T-cell (primary cell): ENCODE data around the gene SCN4A. TPM values are rescaled to one million over a fixed set of nuclear protein-coding genes. Genes with fewer than 3 reads are reported as not detected.
"Not testable (repeated sequence)": the region's sequence is repeated elsewhere in the genome, so short reads cannot be mapped to it uniquely, and the experiment has no call there.

Experiments used
- ATAC-seq, 4 experiments: fragments of 200-7000 bp in 3 of 4; fragments of 150-1000 bp in 1 of 4; cut with Tn5 transposase; replicated peaks in 1 of 4; 1 replicate in 3 of 4; 2 replicates in 1 of 4; pipeline ENCODE4 v1.10.0; 2021; ENCODE audit warnings: moderate library complexity in 3 of 4, mild to moderate bottlenecking in 2 of 4, moderate number of reproducible peaks in 1 of 4
- CTCF ChIA-PET, 2 donors: fragments of 300-600 bp; sonication (Branson Sonifier 250); formaldehyde crosslinking; loops; one replicate each; lab custom pipeline; 2022; ENCODE audit warnings: antibody characterized with exemption in 2 of 2; lab: Charles Lee
- POLR2A ChIA-PET, 2 donors: fragments of 300-600 bp; sonication (Branson Sonifier 250); formaldehyde crosslinking; loops; one replicate each; lab custom pipeline; 2022; ENCODE audit warnings: antibody characterized with exemption in 2 of 2; lab: Charles Lee
- DNase-seq, 35 experiments: peaks; one replicate each; pipeline versions ENCODE4 v3.0.0 to v3.0.0-alpha.2; 2013 to 2023
- H3K27ac ChIP-seq: one replicate; pipeline ENCODE4 v1.5.1; 2013; ENCODE audit warnings: low read length
- H3K27me3 ChIP-seq, 2 experiments: replicated peaks in 1 of 2; 1 replicate in 1 of 2; 2 replicates in 1 of 2; pipeline versions ENCODE4 v1.6.1 to v1.7.0; 2013; ENCODE audit warnings: low read length in 1 of 2, mixed read lengths in 1 of 2; ENCODE audit not compliant: control insufficient read depth in 2 of 2, insufficient read depth in 2 of 2; ENCODE audit errors: extremely low read depth in 1 of 2
- H3K36me3 ChIP-seq, 2 donors: 1 replicate in 1 of 2; 2 replicates in 1 of 2; pipeline versions ENCODE4 v1.6.1 to v1.7.0; 2013; ENCODE audit warnings: low read length in 1 of 2; ENCODE audit not compliant: control insufficient read depth in 2 of 2, insufficient read depth in 1 of 2; ENCODE audit errors: extremely low read depth in 1 of 2
- H3K4me1 ChIP-seq, 2 experiments: 1 replicate in 1 of 2; 2 replicates in 1 of 2; pipeline versions ENCODE4 v1.6.1 to v1.7.0; 2013; ENCODE audit warnings: low read length in 2 of 2, mixed read lengths in 1 of 2; ENCODE audit not compliant: insufficient read depth in 2 of 2, control insufficient read depth in 1 of 2; ENCODE audit errors: extremely low read depth in 1 of 2
- H3K4me3 ChIP-seq, 2 donors: 1 replicate in 1 of 2; 2 replicates in 1 of 2; pipeline versions ENCODE4 v1.5.1 to v1.7.0; 2013; ENCODE audit warnings: mild to moderate bottlenecking in 2 of 2, low read length in 1 of 2, moderate library complexity in 1 of 2; ENCODE audit not compliant: control insufficient read depth in 1 of 2; ENCODE audit errors: extremely low read depth in 1 of 2
- H3K9me3 ChIP-seq: 2 replicates; pipeline ENCODE4 v1.7.0; 2013
- H3K27ac Mint-ChIP-seq, 2 donors: one replicate each; pipeline ENCODE4 v1.8.0; 2020 to 2021; ENCODE audit warnings: mild to moderate bottlenecking in 2 of 2, mixed read lengths in 2 of 2
- H3K27me3 Mint-ChIP-seq, 2 donors: one replicate each; pipeline ENCODE4 v1.8.0; 2021 to 2022; ENCODE audit warnings: mixed read lengths in 2 of 2
- H3K36me3 Mint-ChIP-seq: one replicate; pipeline ENCODE4 v1.8.0; 2021; ENCODE audit warnings: mixed read lengths
- H3K4me1 Mint-ChIP-seq, 3 donors: one replicate each; pipeline ENCODE4 v1.8.0; 2020 to 2022; ENCODE audit warnings: mixed read lengths in 3 of 3, mild to moderate bottlenecking in 1 of 3
- H3K4me3 Mint-ChIP-seq, 3 donors: one replicate each; pipeline ENCODE4 v1.8.0; 2020 to 2022; ENCODE audit warnings: mild to moderate bottlenecking in 3 of 3, mixed read lengths in 3 of 3, moderate library complexity in 3 of 3
- H3K9me3 Mint-ChIP-seq, 3 donors: one replicate each; pipeline ENCODE4 v1.8.0; 2020 to 2022; ENCODE audit warnings: mixed read lengths in 3 of 3
- WGBS: methylation state at CpG from one replicate; pipeline ENCODE4 v1.1.5; 2013; ENCODE audit warnings: missing lambda C conversion rate; ENCODE audit not compliant: insufficient coverage; 5-methylcytosine and 5-hydroxymethylcytosine counted together
- total RNA-seq, 35 experiments: library from RNA in 6 of 35; stranded (reverse) in 6 of 35; fragments of 120-200 nt in 1 of 35; gene quantifications; one replicate each; pipeline versions ENCODE4 v1.2.1 to v1.2.4 and lab custom pipeline; 2013 to 2026

SCN4A gene
- total RNA-seq, 5 donors from 2014 or later (not counting 1 experiment from before 2014, with no cell fraction given), result 0.13 to 0.18 (median 0.13) TPM; not detected in 2

DNA sequence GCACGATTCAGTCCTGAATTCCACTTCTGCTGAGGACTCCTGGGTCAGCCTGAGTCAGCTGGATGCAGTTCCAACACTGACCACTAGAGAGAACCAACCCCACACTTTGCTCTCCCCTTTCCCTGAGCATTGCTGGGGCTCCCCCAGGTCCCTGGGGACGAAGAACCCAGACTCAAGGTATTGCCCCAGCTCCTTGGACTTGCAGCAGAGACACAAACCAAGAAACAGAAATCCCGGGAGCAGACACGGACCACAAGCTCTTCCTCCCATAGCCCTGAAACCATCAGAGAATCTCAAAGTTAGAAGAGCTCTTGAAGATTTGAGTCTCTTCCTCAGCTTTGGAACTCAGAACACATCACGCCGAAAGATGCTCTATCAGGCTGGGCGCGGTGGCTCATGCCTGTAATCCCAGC, 53.4 kb downstream of the SCN4A start:
- peaks cover 8 to 13% (median 9%) of the 10 kb centered on the region in 3 donors for H3K4me1 Mint-ChIP-seq
- DNase-seq, result peak; percentile 37 to 89 (median 61)
- peaks cover 0 to 7% of the 10 kb centered on the region in 2 experiments for H3K27me3 ChIP-seq
- ChIA-PET POLR2A (interaction anchor here in 1 of 2 donors (0.6 kb wide), 1 partner anchor 68 kb away, joined by 6 read pairs; no protein-coding TSS in a partner anchor), CTCF (interaction anchor here (0.6 to 2.6 kb wide), 21 partner anchors 9 to 215 kb away, joined by 3 to 23 read pairs (median 6); partner anchors contain the start of genes CSHL1 (in 1 of the 2) and ICAM2 (in 1 of the 2))
- no peak overlapping the region for H3K4me3 Mint-ChIP-seq
- peak overlapping the region; percentile 5 to 69 for H3K27ac Mint-ChIP-seq
- WGBS, result 51% methylated on average over 7 of the region's 8 CpGs
- H3K9me3 ChIP-seq, result no peaks in the 10 kb centered on the region
- no peak overlapping the region for H3K4me3 ChIP-seq
- H3K36me3 Mint-ChIP-seq, result no peaks in the 10 kb centered on the region
- no peak overlapping the region for H3K27ac ChIP-seq
- ATAC-seq, result peak; percentile 91 to 99 (median 94)
- peaks cover 3 to 4% of the 10 kb centered on the region in 2 donors for H3K27me3 Mint-ChIP-seq
- H3K4me1 ChIP-seq, result peaks cover 0 to 10% of the 10 kb centered on the region in 2 experiments
- no peaks in the 10 kb centered on the region for H3K36me3 ChIP-seq
- no peaks in the 10 kb centered on the region for H3K9me3 Mint-ChIP-seq

DNA sequence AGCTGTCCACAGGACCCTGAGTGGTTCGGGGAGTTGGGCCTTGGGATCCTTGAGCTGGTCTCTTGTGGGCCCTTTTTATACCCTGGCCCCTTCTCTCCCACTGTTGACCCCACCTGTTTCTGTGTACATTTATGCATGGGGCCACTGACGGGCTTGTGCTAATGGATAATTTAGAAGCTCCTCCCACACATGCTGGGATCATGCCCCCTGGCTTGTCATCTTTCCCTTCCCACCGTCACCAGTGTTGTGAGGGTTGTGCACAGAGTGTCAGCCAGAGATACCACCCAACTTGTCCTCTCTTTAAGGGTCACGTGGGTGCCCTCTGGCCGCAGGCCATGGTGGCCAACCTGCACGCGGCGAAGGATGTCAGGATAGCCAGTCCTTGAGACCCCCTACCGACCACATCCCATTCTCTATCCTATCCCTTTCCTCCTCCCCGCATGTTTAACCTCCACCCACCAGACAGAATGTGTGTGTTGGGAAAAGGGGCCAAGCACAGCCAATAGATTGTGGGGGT, 53.9 kb downstream of the SCN4A start, which contains the start of gene GH1:
TSS of gene GH1 (minus strand) at position 51 of the 517 bp plus-strand sequence. CDS start 63 bp downstream, outside the sequence.
- H3K36me3 ChIP-seq, H3K4me1 ChIP-seq, H3K27me3 ChIP-seq, H3K9me3 ChIP-seq, H3K9me3 Mint-ChIP-seq, H3K4me3 Mint-ChIP-seq, H3K4me3 ChIP-seq, H3K36me3 Mint-ChIP-seq, H3K27ac ChIP-seq, H3K27me3 Mint-ChIP-seq: not testable (repeated sequence)
- peak in 1 of 4 experiments; percentile 28 for ATAC-seq
- POLR2A ChIA-PET, result interaction anchor here in 1 of 2 donors (0.6 kb wide), 1 partner anchor 68 kb away, joined by 6 read pairs; no protein-coding TSS in a partner anchor
- WGBS, result 60% methylated on average over 2 of the region's 10 CpGs
- Mint-ChIP-seq H3K27ac (peak within 1 kb of the TSS; percentile 5 to 69), H3K4me1 (peaks cover 8 to 13% (median 9%) of the 10 kb centered on the region in 3 donors)
- CTCF ChIA-PET, result interaction anchor here (0.5 to 2.6 kb wide), 20 partner anchors 8 to 215 kb away, joined by 3 to 23 read pairs (median 5); partner anchors contain the start of genes CSHL1 (in 1 of the 2) and ICAM2 (in 1 of the 2)
- DNase-seq, result peak in 1 of 35 experiments; percentile 10

DNA sequence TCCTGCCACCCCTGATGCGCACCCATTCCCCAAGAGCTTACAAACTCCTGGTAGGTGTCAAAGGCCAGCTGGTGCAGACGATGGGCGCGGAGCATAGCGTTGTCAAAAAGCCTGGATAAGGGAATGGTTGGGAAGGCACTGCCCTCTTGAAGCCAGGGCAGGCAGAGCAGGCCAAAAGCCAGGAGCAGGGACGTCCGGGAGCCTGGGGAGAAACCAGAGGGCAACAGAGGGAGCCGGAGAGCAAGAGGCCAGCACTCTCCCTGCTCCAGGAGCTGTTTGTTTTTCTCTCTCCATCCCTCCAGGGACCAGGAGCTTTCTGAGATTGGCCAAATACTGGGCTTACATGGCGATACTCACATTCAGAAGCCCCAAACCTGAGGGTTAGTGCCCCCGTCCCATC, 54.4 kb downstream of the SCN4A start:
- H3K36me3 Mint-ChIP-seq, result no peaks in the 10 kb centered on the region
- H3K36me3 ChIP-seq, result no peaks in the 10 kb centered on the region
- no peaks in the 10 kb centered on the region for H3K9me3 ChIP-seq
- H3K27me3 ChIP-seq, result peaks cover 0 to 7% of the 10 kb centered on the region in 2 experiments
- no peak overlapping the region for H3K4me3 Mint-ChIP-seq
- no peak overlapping the region for H3K27ac ChIP-seq
- no peak overlapping the region for H3K4me3 ChIP-seq
- no peak overlapping the region for H3K27ac Mint-ChIP-seq
- 96% methylated on average over 4 of the region's 10 CpGs for WGBS
- ChIA-PET CTCF (interaction anchor here (0.5 to 2.6 kb wide), 9 partner anchors 28 to 215 kb away, joined by 3 to 14 read pairs (median 4); no protein-coding TSS in a partner anchor), POLR2A (no interaction called here)
- no peaks in the 10 kb centered on the region for H3K9me3 Mint-ChIP-seq
- no peak for ATAC-seq
- H3K27me3 Mint-ChIP-seq, result peaks cover 3 to 4% of the 10 kb centered on the region in 2 donors
- H3K4me1 Mint-ChIP-seq, result peaks cover 8 to 13% (median 9%) of the 10 kb centered on the region in 3 donors
- DNase-seq, result no peak
- peaks cover 0 to 10% of the 10 kb centered on the region in 2 experiments for H3K4me1 ChIP-seq

DNA sequence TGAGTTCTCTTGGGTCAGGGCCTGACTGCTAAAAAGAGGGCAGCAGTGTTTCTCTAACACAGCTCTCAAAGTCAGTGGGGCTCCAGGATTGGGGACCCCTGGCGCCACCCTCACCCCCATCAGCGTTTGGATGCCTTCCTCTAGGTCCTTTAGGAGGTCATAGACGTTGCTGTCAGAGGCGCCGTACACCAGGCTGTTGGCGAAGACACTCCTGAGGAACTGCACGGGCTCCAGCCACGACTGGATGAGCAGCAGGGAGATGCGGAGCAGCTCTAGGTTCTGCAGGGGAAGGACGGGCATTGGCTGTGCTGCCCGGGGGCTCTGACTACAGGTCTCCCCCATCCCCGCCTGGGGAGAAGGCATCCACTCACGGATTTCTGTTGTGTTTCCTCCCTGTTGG, 55.1 kb downstream of the SCN4A start:
- no peak overlapping the region for H3K4me3 ChIP-seq
- DNase-seq, result no peak
- H3K9me3 ChIP-seq, result no peaks in the 10 kb centered on the region
- no peaks in the 10 kb centered on the region for H3K36me3 ChIP-seq
- H3K4me1 Mint-ChIP-seq, result peaks cover 8 to 13% (median 9%) of the 10 kb centered on the region in 3 donors
- 89% methylated on average over 6 of the region's 13 CpGs for WGBS
- no peaks in the 10 kb centered on the region for H3K9me3 Mint-ChIP-seq
- ChIA-PET CTCF (interaction anchor here (0.6 to 1.1 kb wide), 3 partner anchors 29 to 216 kb away, joined by 3 to 4 read pairs (median 3); no protein-coding TSS in a partner anchor), POLR2A (no interaction called here)
- ATAC-seq, result no peak
- H3K27me3 Mint-ChIP-seq, result peaks cover 3 to 4% of the 10 kb centered on the region in 2 donors
- H3K36me3 Mint-ChIP-seq, result no peaks in the 10 kb centered on the region
- peaks cover 0 to 7% of the 10 kb centered on the region in 2 experiments for H3K27me3 ChIP-seq
- no peak overlapping the region for H3K27ac Mint-ChIP-seq
- H3K27ac ChIP-seq, result no peak overlapping the region
- peaks cover 0 to 10% of the 10 kb centered on the region in 2 experiments for H3K4me1 ChIP-seq
- no peak overlapping the region for H3K4me3 Mint-ChIP-seq

DNA sequence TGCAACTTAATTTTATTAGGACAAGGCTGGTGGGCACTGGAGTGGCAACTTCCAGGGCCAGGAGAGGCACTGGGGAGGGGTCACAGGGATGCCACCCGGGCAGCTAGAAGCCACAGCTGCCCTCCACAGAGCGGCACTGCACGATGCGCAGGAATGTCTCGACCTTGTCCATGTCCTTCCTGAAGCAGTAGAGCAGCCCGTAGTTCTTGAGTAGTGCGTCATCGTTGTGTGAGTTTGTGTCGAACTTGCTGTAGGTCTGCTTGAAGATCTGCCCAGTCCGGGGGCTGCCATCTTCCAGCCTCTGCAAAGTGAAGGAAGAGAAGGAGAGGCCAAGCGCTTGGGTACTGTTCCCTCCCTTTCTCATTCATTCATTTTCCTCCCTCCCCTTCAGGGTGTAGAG, 55.5 kb downstream of the SCN4A start:
- no CpG with 5 or more reads among the region's 11 CpGs for WGBS
- DNase-seq, H3K4me1 ChIP-seq, H3K27me3 ChIP-seq, H3K27ac ChIP-seq, H3K9me3 ChIP-seq, H3K4me3 Mint-ChIP-seq, H3K27ac Mint-ChIP-seq, H3K9me3 Mint-ChIP-seq, H3K36me3 ChIP-seq, H3K4me3 ChIP-seq, POLR2A ChIA-PET, ATAC-seq, H3K36me3 Mint-ChIP-seq, H3K27me3 Mint-ChIP-seq: not testable (repeated sequence)
- H3K4me1 Mint-ChIP-seq, result peaks cover 8 to 14% (median 9%) of the 10 kb centered on the region in 3 donors
- CTCF ChIA-PET, result interaction anchor here in 1 of 2 donors (0.6 kb wide), 1 partner anchor 195 kb away, joined by 3 read pairs; no protein-coding TSS in a partner anchor

DNA sequence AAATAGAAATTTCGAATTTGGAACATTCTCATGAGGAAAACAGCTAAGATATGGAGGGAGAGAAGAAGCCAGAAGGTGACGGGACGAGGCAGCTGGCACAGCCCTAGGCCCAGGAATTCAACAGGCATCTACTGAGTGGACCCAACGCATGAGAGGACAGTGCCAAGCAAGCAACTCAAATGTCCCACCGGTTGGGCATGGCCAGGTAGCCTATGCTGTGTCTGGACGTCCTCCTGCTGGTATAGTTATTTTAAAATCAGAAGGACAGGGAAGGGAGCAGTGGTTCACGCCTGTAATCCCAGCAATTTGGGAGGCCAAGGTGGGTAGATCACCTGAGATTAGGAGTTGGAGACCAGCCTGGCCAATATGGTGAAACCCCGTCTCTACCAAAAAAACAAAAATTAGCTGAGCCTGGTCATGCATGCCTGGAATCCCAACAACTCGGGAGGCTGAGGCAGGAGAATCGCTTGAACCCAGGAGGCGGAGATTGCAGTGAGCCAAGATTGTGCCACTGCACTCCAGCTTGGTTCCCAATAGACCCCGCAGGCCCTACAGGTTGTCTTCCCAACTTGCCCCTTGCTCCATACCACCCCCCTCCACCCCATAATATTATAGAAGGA, 56.0 kb downstream of the SCN4A start:
- DNase-seq (no peak), ATAC-seq (no peak)
- POLR2A ChIA-PET, result no interaction called here
- H3K4me1 ChIP-seq, result peaks cover 0 to 12% of the 10 kb centered on the region in 2 experiments
- no peak overlapping the region for H3K4me3 ChIP-seq
- no peaks in the 10 kb centered on the region for H3K9me3 Mint-ChIP-seq
- peaks cover 8 to 16% (median 9%) of the 10 kb centered on the region in 3 donors for H3K4me1 Mint-ChIP-seq
- H3K27me3 Mint-ChIP-seq, result peaks cover 3 to 4% of the 10 kb centered on the region in 2 donors
- no peak overlapping the region for H3K27ac ChIP-seq
- H3K36me3 Mint-ChIP-seq, result no peaks in the 10 kb centered on the region
- WGBS, result 78% methylated on average over 10 of the region's 12 CpGs
- H3K9me3 ChIP-seq, result no peaks in the 10 kb centered on the region
- H3K4me3 Mint-ChIP-seq, result no peak overlapping the region
- no peaks in the 10 kb centered on the region for H3K36me3 ChIP-seq
- H3K27ac Mint-ChIP-seq, result no peak overlapping the region
- H3K27me3 ChIP-seq, result peaks cover 0 to 7% of the 10 kb centered on the region in 2 experiments
- CTCF ChIA-PET, result interaction anchor here in 1 of 2 donors (1.2 kb wide), 1 partner anchor 217 kb away, joined by 4 read pairs; no protein-coding TSS in a partner anchor
